Thyroid gland (tissue), 4 donors: ENCODE results near the gene DCST1.

ENCODE experiments used
- POLR2A ChIP-seq, 2 donors: fragments of 450-650 bp; IDR thresholded peaks; one replicate each; pipeline ENCODE4 v1.6.1; 2017; ENCODE audit warnings: antibody characterized with exemption in 2 of 2, mild to moderate bottlenecking in 2 of 2, moderate library complexity in 1 of 2
- TF ChIP-seq, protein P1 (sequence below), 6 experiments: fragments of 200-600 bp in 3 of 6; fragments of 450-650 bp in 3 of 6; sonication (generic) in 3 of 6; IDR thresholded peaks; one replicate each; pipeline ENCODE4 v1.5.1; 2016 to 2019; ENCODE audit warnings: antibody characterized with exemption in 6 of 6, mild to moderate bottlenecking in 2 of 6, inconsistent platforms in 1 of 6, moderate library complexity in 1 of 6

DNA sequence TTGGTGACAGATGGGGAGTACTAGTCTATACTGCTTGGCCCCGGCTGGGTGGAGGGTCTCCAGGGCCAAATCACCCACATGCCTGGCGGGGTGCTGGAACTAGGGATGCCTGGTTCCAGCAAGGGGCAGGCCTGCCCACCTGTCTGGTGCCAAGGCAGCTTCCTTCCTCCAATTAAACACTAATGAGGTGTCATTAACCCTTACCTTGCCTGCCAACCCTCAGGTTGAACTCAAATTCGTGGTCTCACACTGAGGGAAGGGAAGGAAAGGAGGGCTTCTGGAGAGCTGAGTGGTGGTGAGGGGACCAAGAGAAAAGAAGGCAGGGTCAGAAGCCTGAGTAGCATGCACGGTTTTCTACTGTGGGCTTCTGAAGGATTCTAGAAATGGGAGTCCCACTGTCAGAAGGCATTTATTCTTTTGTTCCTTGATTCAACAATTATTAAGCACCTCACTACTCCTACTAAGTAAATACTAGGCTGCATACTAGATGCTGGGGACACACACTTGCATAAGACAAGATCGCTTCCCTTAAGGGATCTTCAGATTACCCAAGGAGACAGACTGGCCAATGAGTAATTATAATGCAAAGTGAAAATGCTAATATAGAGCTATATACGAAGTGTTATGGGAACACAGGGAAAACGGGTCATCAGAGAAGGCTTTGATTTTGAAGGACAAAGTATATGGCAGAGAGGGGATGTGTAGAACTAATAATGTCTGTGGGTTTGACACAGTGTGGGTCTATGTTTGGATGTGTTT lies 39.1 kb downstream of the DCST1 start:
- TF ChIP-seq, protein P1, sequence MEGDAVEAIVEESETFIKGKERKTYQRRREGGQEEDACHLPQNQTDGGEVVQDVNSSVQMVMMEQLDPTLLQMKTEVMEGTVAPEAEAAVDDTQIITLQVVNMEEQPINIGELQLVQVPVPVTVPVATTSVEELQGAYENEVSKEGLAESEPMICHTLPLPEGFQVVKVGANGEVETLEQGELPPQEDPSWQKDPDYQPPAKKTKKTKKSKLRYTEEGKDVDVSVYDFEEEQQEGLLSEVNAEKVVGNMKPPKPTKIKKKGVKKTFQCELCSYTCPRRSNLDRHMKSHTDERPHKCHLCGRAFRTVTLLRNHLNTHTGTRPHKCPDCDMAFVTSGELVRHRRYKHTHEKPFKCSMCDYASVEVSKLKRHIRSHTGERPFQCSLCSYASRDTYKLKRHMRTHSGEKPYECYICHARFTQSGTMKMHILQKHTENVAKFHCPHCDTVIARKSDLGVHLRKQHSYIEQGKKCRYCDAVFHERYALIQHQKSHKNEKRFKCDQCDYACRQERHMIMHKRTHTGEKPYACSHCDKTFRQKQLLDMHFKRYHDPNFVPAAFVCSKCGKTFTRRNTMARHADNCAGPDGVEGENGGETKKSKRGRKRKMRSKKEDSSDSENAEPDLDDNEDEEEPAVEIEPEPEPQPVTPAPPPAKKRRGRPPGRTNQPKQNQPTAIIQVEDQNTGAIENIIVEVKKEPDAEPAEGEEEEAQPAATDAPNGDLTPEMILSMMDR (IDR thresholded peaks at IDR 0.05): no peak
- no peak for TF ChIP-seq POLR2A (IDR thresholded peaks at IDR 0.05)
